CD4-positive, CD25-positive, alpha-beta regulatory T cell (primary cell): ENCODE results near the gene DNAAF5. TPM values are rescaled to one million over a fixed set of nuclear protein-coding genes. Genes with fewer than 3 reads are reported as not detected.

Experiments used
- ATAC-seq, 2 donors: fragments of 150-1000 bp; cut with Tn5 transposase; one replicate each; pipeline ENCODE4 v1.10.0; 2021; ENCODE audit warnings: low read depth in 2 of 2, moderate number of reproducible peaks in 2 of 2, moderate library complexity in 1 of 2
- DNase-seq, 3 donors: peaks; one replicate each; pipeline versions ENCODE4 v3.0.0 to v3.0.0-alpha.2; 2012 to 2022; ENCODE audit warnings: mixed read lengths in 1 of 3
- H3K27ac ChIP-seq: one replicate; pipeline ENCODE4 v1.7.0; 2013; ENCODE audit warnings: mild to moderate bottlenecking, low read length; ENCODE audit not compliant: insufficient read depth, poor library complexity, severe bottlenecking
- H3K27me3 ChIP-seq: one replicate; pipeline ENCODE4 v1.7.0; 2013; ENCODE audit warnings: low read length; ENCODE audit not compliant: control insufficient read depth, insufficient read depth
- H3K36me3 ChIP-seq: one replicate; pipeline ENCODE4 v1.7.0; 2013; ENCODE audit warnings: mild to moderate bottlenecking, low read length, moderate library complexity; ENCODE audit not compliant: control insufficient read depth, insufficient read depth
- H3K4me1 ChIP-seq: 2 replicates; pipeline ENCODE4 v1.7.0; 2013; ENCODE audit warnings: mild to moderate bottlenecking, low read length; ENCODE audit not compliant: insufficient read depth, control insufficient read depth, poor library complexity, severe bottlenecking
- H3K4me3 ChIP-seq: one replicate; pipeline ENCODE4 v1.7.0; 2013; ENCODE audit warnings: low read depth, mild to moderate bottlenecking, low read length, moderate library complexity
- H3K9me3 ChIP-seq, 2 experiments: 1 replicate in 1 of 2; 2 replicates in 1 of 2; pipeline ENCODE4 v1.7.0; 2013; ENCODE audit warnings: low read length in 2 of 2, mild to moderate bottlenecking in 1 of 2, moderate library complexity in 1 of 2; ENCODE audit not compliant: control insufficient read depth in 2 of 2
- H3K27ac Mint-ChIP-seq, 3 donors: one replicate each; pipeline ENCODE4 v1.8.0; 2020 to 2022; ENCODE audit warnings: mild to moderate bottlenecking in 3 of 3, mixed read lengths in 3 of 3, moderate library complexity in 2 of 3
- H3K27me3 Mint-ChIP-seq: one replicate; pipeline ENCODE4 v1.8.0; 2022; ENCODE audit warnings: mild to moderate bottlenecking, mixed read lengths
- H3K36me3 Mint-ChIP-seq: one replicate; pipeline ENCODE4 v1.8.0; 2020; ENCODE audit warnings: mixed read lengths
- H3K4me1 Mint-ChIP-seq, 4 donors: one replicate each; pipeline ENCODE4 v1.8.0; 2020 to 2022; ENCODE audit warnings: mixed read lengths in 4 of 4, mild to moderate bottlenecking in 1 of 4
- H3K4me3 Mint-ChIP-seq, 4 donors: one replicate each; pipeline ENCODE4 v1.8.0; 2020 to 2022; ENCODE audit warnings: mild to moderate bottlenecking in 4 of 4, mixed read lengths in 4 of 4, moderate library complexity in 3 of 4
- H3K9me3 Mint-ChIP-seq, 7 donors: one replicate each; pipeline ENCODE4 v1.8.0; 2020 to 2022; ENCODE audit warnings: mixed read lengths in 7 of 7, mild to moderate bottlenecking in 3 of 7, moderate library complexity in 2 of 7
- polyA plus RNA-seq, 4 donors: library from polyadenylated mRNA; unstranded; fragments of 300-500 nt; fragmentation: Illumina TruSeq; gene quantifications; one replicate each; pipeline ENCODE4 v1.2.3, GENCODE V29; 2021
- total RNA-seq: library from RNA; stranded (reverse); gene quantifications from one replicate; pipeline ENCODE4 v1.2.3, GENCODE V29; 2022

The DNAAF5 gene
- total and polyA plus RNA-seq, 5 donors from 2014 or later = 0.84 to 11.9 (median 2.3) TPM

- Histone ChIP-seq H3K36me3 (no peaks in the 10 kb centered on the region), H3K9me3 (peaks cover 0 to 3% of the 10 kb centered on the region in 2 experiments), H3K27me3 (no peaks in the 10 kb centered on the region), H3K4me1 (no peaks in the 10 kb centered on the region), H3K27ac (no peak overlapping the region), H3K4me3 (no peak overlapping the region)
- Mint-ChIP-seq H3K36me3 (peaks cover 13% of the 10 kb centered on the region), H3K9me3 (peaks cover 0 to 9% (median 2%) of the 10 kb centered on the region in 7 donors), H3K27me3 (no peaks in the 10 kb centered on the region), H3K4me1 (peaks cover 0 to 3% (median 1%) of the 10 kb centered on the region in 4 donors), H3K4me3 (no peak overlapping the region), H3K27ac (peak overlapping the region in 1 of 3 donors; percentile 51)
- DNase-seq (no peak), ATAC-seq (no peak)
Observed at GRCh38 chr7:698515-699475, 27.7 kb upstream of the DNAAF5 start.

- no peak for DNase-seq
- H3K4me1 ChIP-seq = no peaks in the 10 kb centered on the region
- peaks cover 0 to 3% of the 10 kb centered on the region in 2 experiments for H3K9me3 ChIP-seq
- Mint-ChIP-seq H3K27me3 (no peaks in the 10 kb centered on the region), H3K4me1 (peaks cover 0 to 7% (median 1%) of the 10 kb centered on the region in 4 donors), H3K4me3 (no peak overlapping the region), H3K27ac (no peak overlapping the region), H3K9me3 (peaks cover 0 to 9% (median 2%) of the 10 kb centered on the region in 7 donors), H3K36me3 (peaks cover 19% of the 10 kb centered on the region)
- ATAC-seq = no peak
- no peak overlapping the region for H3K4me3 ChIP-seq
- H3K36me3 ChIP-seq = no peaks in the 10 kb centered on the region
- H3K27me3 ChIP-seq = no peaks in the 10 kb centered on the region
- H3K27ac ChIP-seq = no peak overlapping the region
Observed at GRCh38 chr7:699476-700170, 26.9 kb upstream of the DNAAF5 start.

GRCh38 chr7:701086-701671 lies 25.3 kb upstream of the DNAAF5 start:
- no peak overlapping the region for H3K4me3 ChIP-seq
- H3K4me1 ChIP-seq = no peaks in the 10 kb centered on the region
- Mint-ChIP-seq H3K36me3 (peaks cover 19% of the 10 kb centered on the region), H3K9me3 (peaks cover 0 to 9% (median 2%) of the 10 kb centered on the region in 7 donors), H3K27me3 (no peaks in the 10 kb centered on the region), H3K27ac (no peak overlapping the region), H3K4me3 (no peak overlapping the region), H3K4me1 (peaks cover 0 to 7% (median 1%) of the 10 kb centered on the region in 4 donors)
- peaks cover 0 to 3% of the 10 kb centered on the region in 2 experiments for H3K9me3 ChIP-seq
- no peak for ATAC-seq
- no peaks in the 10 kb centered on the region for H3K36me3 ChIP-seq
- no peak for DNase-seq
- H3K27ac ChIP-seq = no peak overlapping the region
- H3K27me3 ChIP-seq = no peaks in the 10 kb centered on the region

GRCh38 chr7:703049-703448 lies 23.4 kb upstream of the DNAAF5 start:
- H3K36me3 Mint-ChIP-seq = peaks cover 22% of the 10 kb centered on the region
- H3K27ac ChIP-seq = no peak overlapping the region
- H3K9me3 Mint-ChIP-seq = peaks cover 0 to 9% (median 2%) of the 10 kb centered on the region in 7 donors
- no peak for ATAC-seq
- no peaks in the 10 kb centered on the region for H3K4me1 ChIP-seq
- peaks cover 0 to 3% of the 10 kb centered on the region in 2 experiments for H3K9me3 ChIP-seq
- H3K4me3 Mint-ChIP-seq = no peak overlapping the region
- no peak overlapping the region for H3K4me3 ChIP-seq
- DNase-seq = no peak
- H3K4me1 Mint-ChIP-seq = peaks cover 0 to 7% (median 3%) of the 10 kb centered on the region in 4 donors
- H3K27ac Mint-ChIP-seq = no peak overlapping the region
- no peaks in the 10 kb centered on the region for H3K27me3 ChIP-seq
- H3K36me3 ChIP-seq = no peaks in the 10 kb centered on the region
- no peaks in the 10 kb centered on the region for H3K27me3 Mint-ChIP-seq

GRCh38 chr7:706721-707120 lies 19.8 kb upstream of the DNAAF5 start:
- Mint-ChIP-seq H3K27ac (peak overlapping the region in 1 of 3 donors; percentile 60), H3K4me3 (no peak overlapping the region), H3K9me3 (peaks cover 0 to 9% (median 2%) of the 10 kb centered on the region in 7 donors), H3K4me1 (peaks cover 0 to 8% (median 5%) of the 10 kb centered on the region in 4 donors), H3K36me3 (peaks cover 16% of the 10 kb centered on the region), H3K27me3 (no peaks in the 10 kb centered on the region)
- ATAC-seq (no peak), DNase-seq (no peak)
- no peaks in the 10 kb centered on the region for H3K36me3 ChIP-seq
- H3K4me3 ChIP-seq = no peak overlapping the region
- H3K9me3 ChIP-seq = peaks cover 0 to 3% of the 10 kb centered on the region in 2 experiments
- H3K4me1 ChIP-seq = peaks cover 3% of the 10 kb centered on the region
- no peaks in the 10 kb centered on the region for H3K27me3 ChIP-seq
- H3K27ac ChIP-seq = no peak overlapping the region

- Mint-ChIP-seq H3K9me3 (peaks cover 0 to 7% (median 1%) of the 10 kb centered on the region in 7 donors), H3K4me3 (no peak overlapping the region), H3K36me3 (peaks cover 16% of the 10 kb centered on the region), H3K27me3 (no peaks in the 10 kb centered on the region), H3K27ac (peak overlapping the region in 1 of 3 donors; percentile 60), H3K4me1 (peaks cover 0 to 8% (median 5%) of the 10 kb centered on the region in 4 donors)
- Histone ChIP-seq H3K4me1 (peaks cover 6% of the 10 kb centered on the region), H3K9me3 (peaks cover 0 to 3% of the 10 kb centered on the region in 2 experiments), H3K27me3 (no peaks in the 10 kb centered on the region), H3K27ac (no peak overlapping the region), H3K36me3 (no peaks in the 10 kb centered on the region), H3K4me3 (no peak overlapping the region)
- no peak for DNase-seq
- ATAC-seq = no peak
Observed at GRCh38 chr7:707296-708000, 19.1 kb upstream of the DNAAF5 start.

- no peak overlapping the region for H3K27ac ChIP-seq
- peaks cover 6% of the 10 kb centered on the region for H3K4me1 ChIP-seq
- Mint-ChIP-seq H3K4me3 (peak overlapping the region in 2 of 4 donors; percentile 26 to 62), H3K36me3 (peaks cover 4% of the 10 kb centered on the region), H3K27ac (peak overlapping the region in 1 of 3 donors; percentile 39), H3K27me3 (no peaks in the 10 kb centered on the region), H3K9me3 (no peaks in the 10 kb centered on the region), H3K4me1 (peaks cover 0 to 17% (median 6%) of the 10 kb centered on the region in 4 donors)
- no peaks in the 10 kb centered on the region for H3K27me3 ChIP-seq
- no peaks in the 10 kb centered on the region for H3K36me3 ChIP-seq
- no peak for ATAC-seq
- DNase-seq = no peak
- no peak overlapping the region for H3K4me3 ChIP-seq
- no peaks in the 10 kb centered on the region for H3K9me3 ChIP-seq
Observed at GRCh38 chr7:710161-710560, 16.3 kb upstream of the DNAAF5 start.
